Panc1 (cell line): ENCODE measurements around the gene ZNF511. TPM values are rescaled to one million over a fixed set of nuclear protein-coding genes. Genes with fewer than 3 reads are reported as not detected.

Experiments
- ATAC-seq: fragments of 200-7000 bp; cut with Tn5 transposase; 2 replicates; pipeline ENCODE4 v1.9.1; 2020; ENCODE audit warnings: mild to moderate bottlenecking, moderate library complexity
- BruUV-seq: library from RNA; stranded (reverse); fragments of 400-500 nt; replicated peaks from 2 replicates; lab custom pipeline; 2021; lab: Mats Ljungman, UMichigan
- CTCF ChIA-PET: fragments of 300-600 bp; sonication (Branson Sonifier 250); formaldehyde crosslinking; loops from one replicate; lab custom pipeline; 2022; ENCODE audit warnings: antibody characterized with exemption; lab: Charles Lee
- POLR2A ChIA-PET: fragments of 300-600 bp; sonication (Branson Sonifier 250); formaldehyde crosslinking; loops from one replicate; lab custom pipeline; 2022; ENCODE audit warnings: antibody characterized with exemption; lab: Charles Lee
- DNase-seq: peaks from one replicate; pipeline ENCODE4 v3.0.0-alpha.2; 2010; ENCODE audit warnings: low read depth, low spot score
- H3K27ac ChIP-seq: 2 replicates; pipeline ENCODE4 v1.5.1; 2011; ENCODE audit warnings: mild to moderate bottlenecking, low read length, inconsistent platforms
- H3K27me3 ChIP-seq: fragments of 200-500 bp; sonication (Bioruptor generic); 2 replicates; pipeline ENCODE4 v1.6.0; 2014; ENCODE audit warnings: low read length, inconsistent platforms; ENCODE audit not compliant: control insufficient read depth, insufficient read depth
- H3K36me3 ChIP-seq: fragments of 200-500 bp; sonication (Bioruptor generic); 2 replicates; pipeline ENCODE4 v1.5.1; 2014; ENCODE audit warnings: inconsistent platforms, mild to moderate bottlenecking, low read length, moderate library complexity; ENCODE audit not compliant: control insufficient read depth, insufficient read depth
- H3K4me1 ChIP-seq: 2 replicates; pipeline ENCODE4 v1.5.1; 2011; ENCODE audit warnings: inconsistent platforms, mild to moderate bottlenecking, low read length, moderate library complexity; ENCODE audit not compliant: control insufficient read depth, insufficient read depth
- H3K4me3 ChIP-seq, 2 experiments: 2 replicates each; pipeline ENCODE4 v1.5.1; 2011 to 2012; ENCODE audit warnings: low read depth in 2 of 2, low read length in 2 of 2, mild to moderate bottlenecking in 2 of 2, inconsistent platforms in 1 of 2, moderate library complexity in 1 of 2
- H3K9me3 ChIP-seq: fragments of 200-500 bp; sonication (Bioruptor generic); 2 replicates; pipeline ENCODE4 v1.5.1; 2014; ENCODE audit warnings: low read depth, mild to moderate bottlenecking, inconsistent platforms, low read length, moderate library complexity; ENCODE audit not compliant: control insufficient read depth, insufficient read depth
- CTCF ChIP-seq: fragments of 450-650 bp; IDR thresholded peaks from 2 replicates; pipeline ENCODE4 v1.5.1; 2017; ENCODE audit warnings: mild to moderate bottlenecking
- POLR2AphosphoS5 ChIP-seq: IDR thresholded peaks from 2 replicates; pipeline ENCODE4 v1.6.1; 2012; ENCODE audit warnings: mild to moderate bottlenecking, low read depth, low read length, moderate library complexity
- REST ChIP-seq, 2 experiments: IDR thresholded peaks; 2 replicates each; pipeline ENCODE4 v1.6.1; 2011 to 2012; ENCODE audit warnings: low read depth in 2 of 2, control low read depth in 1 of 2, low read length in 1 of 2, mild to moderate bottlenecking in 1 of 2, moderate library complexity in 1 of 2; ENCODE audit not compliant: insufficient read depth in 1 of 2
- SIN3A ChIP-seq: IDR thresholded peaks from 2 replicates; pipeline ENCODE4 v1.6.1; 2012; ENCODE audit warnings: low read depth, mild to moderate bottlenecking, low read length, moderate library complexity, borderline replicate concordance; ENCODE audit not compliant: insufficient read depth
- TCF7L2 ChIP-seq: IDR thresholded peaks from 2 replicates; pipeline ENCODE4 v1.6.1; 2011; ENCODE audit warnings: mild to moderate bottlenecking, low read depth, low read length, inconsistent platforms
- in situ Hi-C: cut with HindIII; loops from 2 replicates; pipeline ENCODE4 v1.10.0; 2016; ENCODE audit warnings: low sequenced_read_pairs, low pct_unique_long_range_greater_than_20kb
- intact Hi-C: fragments of 100-400 bp; cut with micrococcal nuclease; formaldehyde crosslinking; loops from one replicate; pipeline ENCODE4 v1.10.0; 2022; ENCODE audit not compliant: unreplicated experiment
- total RNA-seq: library from RNA; stranded (reverse); gene quantifications from one replicate; pipeline ENCODE4 v1.2.1, GENCODE V29; 2021; ENCODE audit not compliant: unreplicated experiment

ZNF511 gene
- total RNA-seq, 1 experiment from 2014 or later: 93.8 TPM

- Histone ChIP-seq H3K4me1 (peaks cover 13% of the 10 kb centered on the region; the same call in 1 of the 2 replicates), H3K36me3 (peaks cover 4% of the 10 kb centered on the region; the same call in 1 of the 2 replicates), H3K27me3 (no peaks in the 10 kb centered on the region), H3K4me3 (peak overlapping the region; percentile 90 to 97), H3K9me3 (no peaks in the 10 kb centered on the region), H3K27ac (peak overlapping the region; percentile 85)
- BruUV-seq: no TSS peak
- in situ Hi-C loops (no loop called here), intact Hi-C loops (no loop called here)
- ATAC-seq: peak; percentile 90
- TF ChIP-seq REST (IDR thresholded peaks at IDR 0.05; ENCODE audit: insufficient read depth in 1 of 2, low read depth in 2 of 2, low read length in 1 of 2) (peak in 1 of 2 experiments; percentile 22; a peak in 1 of 4 replicates), CTCF (no peak; the same call in 1 of the 2 replicates)
- no peak for DNase-seq
- CTCF ChIA-PET: no interaction called here
- POLR2A ChIA-PET: no interaction called here
Observed at GRCh38 chr10:133309100-133309719, 496 bp downstream of the ZNF511 start.

- no peak for DNase-seq
- BruUV-seq: no TSS peak
Observed at GRCh38 chr10:133309720-133310398, 1.1 kb downstream of the ZNF511 start.

More at GRCh38 chr10:133309720-133310398, 1.1 kb downstream of the ZNF511 start:
- Histone ChIP-seq H3K4me3 (peak overlapping the region; percentile 90 to 97), H3K4me1 (peaks cover 13% of the 10 kb centered on the region; the same call in 1 of the 2 replicates), H3K9me3 (no peaks in the 10 kb centered on the region), H3K36me3 (peaks cover 4% of the 10 kb centered on the region; the same call in 1 of the 2 replicates), H3K27ac (no peak overlapping the region), H3K27me3 (no peaks in the 10 kb centered on the region)
- ChIA-PET POLR2A (no interaction called here), CTCF (no interaction called here)
- no peak for ATAC-seq
- in situ Hi-C loops (no loop called here), intact Hi-C loops (no loop called here)
- no peak for TF ChIP-seq CTCF
- TF ChIP-seq TCF7L2: no peak
- TF ChIP-seq SIN3A: no peak
- no peak for TF ChIP-seq POLR2AphosphoS5
- TF ChIP-seq REST (IDR thresholded peaks at IDR 0.05; ENCODE audit: insufficient read depth in 1 of 2, low read depth in 2 of 2, low read length in 1 of 2): no peak
